WTC11 (cell line): ENCODE results near the gene SAG.

Experiments
- CBFB ChIP-seq: sonication (generic); formaldehyde crosslinking; IDR thresholded peaks from 2 replicates; pipeline ENCODE4 v1.8.1; 2022; ENCODE audit warnings: mild to moderate bottlenecking, low read depth, missing genetic modification reagents
- CREB1 ChIP-seq: sonication (generic); formaldehyde crosslinking; IDR thresholded peaks from 2 replicates; pipeline ENCODE4 v1.8.0; 2023; ENCODE audit warnings: mild to moderate bottlenecking, missing genetic modification reagents
- CREM ChIP-seq: sonication (generic); formaldehyde crosslinking; IDR thresholded peaks from 2 replicates; pipeline ENCODE4 v1.8.1; 2022; ENCODE audit warnings: mild to moderate bottlenecking, missing genetic modification reagents, moderate library complexity
- E2F4 ChIP-seq: sonication (generic); formaldehyde crosslinking; IDR thresholded peaks from 2 replicates; pipeline ENCODE4 v1.8.1; 2022; ENCODE audit warnings: low read depth, mild to moderate bottlenecking, moderate library complexity, missing genetic modification reagents, borderline replicate concordance
- JUN ChIP-seq: sonication (generic); formaldehyde crosslinking; IDR thresholded peaks from 2 replicates; pipeline ENCODE4 v1.8.0; 2023; ENCODE audit warnings: mild to moderate bottlenecking, missing genetic modification reagents
- MAX ChIP-seq: sonication (generic); formaldehyde crosslinking; IDR thresholded peaks from 2 replicates; pipeline ENCODE4 v1.8.0; 2022; ENCODE audit warnings: mild to moderate bottlenecking, missing genetic modification reagents
- NFYB ChIP-seq: sonication (generic); formaldehyde crosslinking; conservative IDR thresholded peaks from 2 replicates; pipeline ENCODE4 v1.8.0; 2022; ENCODE audit warnings: low read depth, missing genetic modification reagents
- TEAD4 ChIP-seq: sonication (generic); formaldehyde crosslinking; IDR thresholded peaks from 2 replicates; pipeline ENCODE4 v1.8.0; 2022; ENCODE audit warnings: mild to moderate bottlenecking, missing genetic modification reagents
- ZNF121 ChIP-seq: sonication (generic); formaldehyde crosslinking; IDR thresholded peaks from 2 replicates; pipeline ENCODE4 v1.8.0; 2023; ENCODE audit warnings: missing genetic modification reagents
- ZNF512 ChIP-seq: sonication (generic); formaldehyde crosslinking; IDR thresholded peaks from 2 replicates; pipeline ENCODE4 v1.8.1; 2022; ENCODE audit warnings: missing genetic modification reagents, borderline replicate concordance
- TF ChIP-seq, protein P1 (sequence below): fragments of 200-600 bp; IDR thresholded peaks from 2 replicates; pipeline ENCODE4 v1.8.0; 2022; ENCODE audit warnings: antibody characterized with exemption
- TF ChIP-seq, protein P2 (sequence below): sonication (generic); formaldehyde crosslinking; conservative IDR thresholded peaks from 2 replicates; pipeline ENCODE4 v1.8.1; 2022; ENCODE audit warnings: mild to moderate bottlenecking, missing genetic modification reagents

- no peak for TF ChIP-seq ZNF121 (CRISPR knock-in tag)
- TF ChIP-seq, protein P1, sequence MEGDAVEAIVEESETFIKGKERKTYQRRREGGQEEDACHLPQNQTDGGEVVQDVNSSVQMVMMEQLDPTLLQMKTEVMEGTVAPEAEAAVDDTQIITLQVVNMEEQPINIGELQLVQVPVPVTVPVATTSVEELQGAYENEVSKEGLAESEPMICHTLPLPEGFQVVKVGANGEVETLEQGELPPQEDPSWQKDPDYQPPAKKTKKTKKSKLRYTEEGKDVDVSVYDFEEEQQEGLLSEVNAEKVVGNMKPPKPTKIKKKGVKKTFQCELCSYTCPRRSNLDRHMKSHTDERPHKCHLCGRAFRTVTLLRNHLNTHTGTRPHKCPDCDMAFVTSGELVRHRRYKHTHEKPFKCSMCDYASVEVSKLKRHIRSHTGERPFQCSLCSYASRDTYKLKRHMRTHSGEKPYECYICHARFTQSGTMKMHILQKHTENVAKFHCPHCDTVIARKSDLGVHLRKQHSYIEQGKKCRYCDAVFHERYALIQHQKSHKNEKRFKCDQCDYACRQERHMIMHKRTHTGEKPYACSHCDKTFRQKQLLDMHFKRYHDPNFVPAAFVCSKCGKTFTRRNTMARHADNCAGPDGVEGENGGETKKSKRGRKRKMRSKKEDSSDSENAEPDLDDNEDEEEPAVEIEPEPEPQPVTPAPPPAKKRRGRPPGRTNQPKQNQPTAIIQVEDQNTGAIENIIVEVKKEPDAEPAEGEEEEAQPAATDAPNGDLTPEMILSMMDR: no peak
- TF ChIP-seq CREM (CRISPR knock-in tag): no peak
- no peak for TF ChIP-seq JUN (CRISPR knock-in tag)
- TF ChIP-seq MAX: no peak
- TF ChIP-seq NFYB: no peak
- TF ChIP-seq TEAD4 (CRISPR knock-in tag): no peak
- TF ChIP-seq CBFB (CRISPR knock-in tag): no peak
- no peak for TF ChIP-seq CREB1
- TF ChIP-seq ZNF512 (CRISPR knock-in tag): no peak
- no peak for TF ChIP-seq E2F4 (CRISPR knock-in tag)
- TF ChIP-seq, protein P2, sequence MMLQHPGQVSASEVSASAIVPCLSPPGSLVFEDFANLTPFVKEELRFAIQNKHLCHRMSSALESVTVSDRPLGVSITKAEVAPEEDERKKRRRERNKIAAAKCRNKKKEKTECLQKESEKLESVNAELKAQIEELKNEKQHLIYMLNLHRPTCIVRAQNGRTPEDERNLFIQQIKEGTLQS (CRISPR knock-in tag): no peak
These were observed 44.7 kb downstream of the SAG start for GRCh38 chr2:233352141-233352842.
